Activated CD4-positive, CD25-positive, alpha-beta regulatory T cell treated with anti-CD3 and anti-CD28 coated beads, Interleukin-2, amount 50 U/mL, for 72 hours (primary cell): ENCODE measurements around the gene INO80.
"Not testable (repeated sequence)": the region's sequence is repeated elsewhere in the genome, so short reads cannot be mapped to it uniquely, and the experiment has no call there.

Experiments
- DNase-seq: peaks from one replicate; pipeline ENCODE4 v3.0.0; 2021

The INO80 gene

DNA sequence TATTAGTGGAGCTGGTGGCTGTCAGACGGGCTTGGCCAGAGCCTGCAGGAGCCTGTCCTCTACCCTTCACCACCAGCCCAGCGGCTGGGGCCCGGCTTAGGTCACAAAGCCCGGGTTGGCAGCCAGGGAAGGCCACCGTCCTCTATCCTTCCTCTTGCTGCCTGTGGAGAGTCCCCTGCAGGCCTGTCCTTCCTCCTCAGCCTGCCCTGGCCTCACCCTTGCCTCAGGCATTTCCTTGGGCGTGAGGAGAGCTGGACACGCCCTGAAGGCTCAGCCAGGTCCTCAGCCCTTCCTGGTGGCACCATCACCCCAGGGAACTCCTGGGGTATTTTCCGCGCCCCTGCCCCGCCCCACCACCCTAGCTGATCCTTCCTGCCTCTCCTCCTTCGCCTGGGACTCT lies 155.2 kb downstream of the INO80 start:
- no peak for DNase-seq

GRCh38 chr15:40960151-40960885 lies 155.8 kb downstream of the INO80 start:
- no peak for DNase-seq

DNA sequence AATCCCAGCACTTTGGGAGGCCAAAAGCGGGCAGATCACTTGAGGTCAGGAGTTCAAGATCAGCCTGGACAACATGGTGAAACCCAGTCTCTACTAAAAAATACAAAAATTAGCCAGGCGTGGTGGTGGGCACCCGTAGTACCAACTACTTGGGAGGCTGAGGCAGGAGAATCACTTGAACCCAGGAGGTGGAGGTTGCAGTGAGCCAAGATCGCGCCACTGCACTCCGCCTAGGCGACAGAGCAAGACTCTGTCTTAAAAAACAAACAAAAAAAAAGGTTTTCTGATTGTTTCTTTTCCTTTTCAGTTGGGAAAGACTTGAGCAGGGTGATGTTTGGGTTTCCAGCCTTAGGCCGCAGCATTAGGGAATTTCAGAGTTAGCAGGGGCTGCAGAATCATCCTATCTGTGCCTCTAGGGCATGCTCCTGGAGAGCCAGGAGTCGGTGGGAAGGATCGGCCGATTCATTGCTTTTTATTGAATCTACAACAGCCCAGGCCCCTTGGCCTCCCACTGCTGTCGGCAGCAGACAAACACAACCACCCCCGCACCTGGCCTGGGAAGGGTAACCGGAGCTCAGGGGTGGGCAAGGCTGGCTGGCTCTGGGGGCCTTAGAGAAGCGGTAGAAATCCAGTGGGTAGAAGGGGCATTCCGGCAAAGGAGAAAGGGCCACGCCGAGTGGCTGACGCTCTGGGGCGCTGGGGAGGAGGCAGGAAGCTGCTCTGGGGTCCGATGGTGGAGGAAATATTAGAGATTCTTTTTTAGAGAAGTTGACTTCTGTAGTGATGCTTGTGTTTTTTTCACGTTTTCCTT lies 156.5 kb downstream of the INO80 start:
- DNase-seq: no peak

- no peak for DNase-seq
Measured at GRCh38 chr15:40958723-40959122, 157.4 kb downstream of the INO80 start.

DNA sequence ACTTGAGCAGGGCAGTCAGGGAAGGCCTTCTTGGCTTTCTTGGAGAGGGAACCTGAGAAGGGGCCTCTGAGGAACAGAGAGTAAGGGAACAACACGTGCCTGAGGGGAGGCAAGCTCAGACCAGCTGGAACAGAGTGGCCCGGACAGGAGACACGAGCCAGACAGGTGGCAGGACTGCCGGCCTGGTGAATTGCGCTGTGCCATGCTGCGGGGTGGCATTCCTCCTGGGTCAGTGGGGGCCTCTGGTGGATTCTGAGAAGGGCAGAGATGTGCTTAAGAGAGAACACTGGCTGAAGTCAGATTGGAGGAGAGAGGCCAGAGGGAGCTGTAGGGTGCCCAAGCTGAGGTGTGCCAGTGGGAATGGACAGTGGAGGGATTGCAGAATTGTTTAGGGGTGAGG lies 157.9 kb downstream of the INO80 start:
- no peak for DNase-seq

DNA sequence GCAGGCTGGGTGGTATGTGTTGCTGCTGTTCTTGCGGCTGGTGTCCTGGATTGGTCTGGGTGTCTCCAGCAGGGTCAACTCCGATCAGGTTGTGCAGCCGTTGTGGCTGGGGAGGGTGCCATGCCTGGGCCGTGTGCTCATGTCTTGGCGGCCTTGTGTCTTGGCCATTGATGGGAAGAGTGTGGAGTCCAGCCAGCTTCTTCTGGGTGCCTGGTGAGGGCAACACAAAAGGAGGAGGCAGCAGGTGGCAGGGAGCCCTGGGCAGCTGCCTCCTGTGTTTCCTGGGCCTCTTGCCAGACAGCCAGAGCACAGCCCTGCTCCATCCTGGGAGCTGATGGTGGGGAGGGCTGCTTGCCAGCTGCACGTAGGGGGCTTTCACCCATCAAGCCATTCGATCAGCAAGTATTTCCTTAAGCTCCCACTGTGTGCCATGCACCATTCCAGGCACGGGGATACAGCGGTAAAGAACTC lies 158.5 kb downstream of the INO80 start:
- no peak for DNase-seq

GRCh38 chr15:40957041-40957555 lies 159.0 kb downstream of the INO80 start:
- no peak for DNase-seq

GRCh38 chr15:40956541-40956982 lies 159.5 kb downstream of the INO80 start:
- no peak for DNase-seq

GRCh38 chr15:40955930-40956540 lies 160.0 kb downstream of the INO80 start:
- DNase-seq: no peak

DNA sequence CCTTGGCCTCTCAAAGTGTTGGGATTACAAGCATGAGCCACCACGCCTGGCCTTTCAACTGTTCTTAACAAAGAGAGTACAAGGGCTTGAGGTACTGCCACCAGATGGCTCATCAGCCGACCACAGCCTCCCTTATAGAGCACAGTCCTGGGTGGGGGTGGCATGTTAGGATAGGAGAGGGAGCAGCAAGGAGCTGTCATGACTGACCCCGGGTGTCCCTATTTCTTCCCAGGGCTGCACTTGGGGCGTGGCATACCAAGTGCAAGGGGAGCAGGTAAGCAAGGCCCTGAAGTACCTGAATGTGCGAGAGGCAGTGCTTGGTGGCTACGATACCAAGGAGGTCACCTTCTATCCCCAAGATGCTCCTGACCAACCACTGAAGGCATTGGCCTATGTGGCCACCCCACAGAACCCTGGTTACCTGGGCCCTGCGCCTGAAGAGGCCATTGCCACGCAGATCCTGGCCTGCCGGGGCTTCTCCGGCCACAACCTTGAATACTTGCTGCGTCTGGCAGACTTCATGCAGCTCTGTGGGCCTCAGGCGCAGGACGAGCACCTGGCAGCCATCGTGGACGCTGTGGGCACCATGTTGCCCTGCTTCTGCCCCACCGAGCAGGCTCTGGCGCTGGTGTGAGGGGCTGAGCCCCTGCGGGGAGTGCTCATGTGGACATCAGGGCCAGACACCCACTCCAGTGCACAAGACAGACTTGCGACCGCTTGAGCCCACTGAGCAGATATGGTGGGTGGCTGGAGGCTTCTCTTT lies 160.8 kb downstream of the INO80 start:
- no peak for DNase-seq

DNA sequence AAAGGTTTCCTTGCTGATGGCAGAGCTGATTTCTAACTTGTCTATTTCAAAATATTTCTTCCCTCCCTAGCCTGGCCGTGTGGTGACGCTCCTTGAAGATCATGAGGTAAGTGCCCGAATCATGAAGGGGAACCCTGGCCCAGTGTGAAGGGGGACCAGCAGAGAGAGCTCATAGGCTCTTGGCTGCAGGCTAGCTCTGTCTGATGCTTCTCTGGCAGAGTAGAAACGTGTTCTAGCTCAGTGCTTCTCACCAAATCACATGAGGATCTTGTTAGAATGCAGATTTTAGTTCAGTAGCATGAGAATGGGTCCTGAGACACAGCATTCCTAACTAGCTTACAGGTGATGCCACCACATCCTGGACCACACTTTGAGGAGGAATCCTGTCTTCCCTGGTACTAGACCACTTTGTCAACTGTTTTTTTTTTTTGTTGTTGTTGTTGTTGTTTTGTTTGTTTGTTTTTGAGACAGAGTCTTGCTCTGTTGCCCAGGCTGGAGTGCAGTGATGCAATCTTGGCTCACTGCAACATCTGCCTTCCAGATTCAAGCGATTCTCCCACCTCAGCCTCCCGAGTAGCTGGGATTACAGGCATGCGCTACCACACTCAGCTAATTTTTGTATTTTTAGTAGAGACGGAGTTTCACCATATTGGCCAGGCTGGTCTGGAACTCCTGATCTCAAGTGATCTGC lies 161.8 kb downstream of the INO80 start:
- not testable (repeated sequence) for DNase-seq

GRCh38 chr15:40953713-40954074 lies 162.4 kb downstream of the INO80 start:
- DNase-seq: no peak

DNA sequence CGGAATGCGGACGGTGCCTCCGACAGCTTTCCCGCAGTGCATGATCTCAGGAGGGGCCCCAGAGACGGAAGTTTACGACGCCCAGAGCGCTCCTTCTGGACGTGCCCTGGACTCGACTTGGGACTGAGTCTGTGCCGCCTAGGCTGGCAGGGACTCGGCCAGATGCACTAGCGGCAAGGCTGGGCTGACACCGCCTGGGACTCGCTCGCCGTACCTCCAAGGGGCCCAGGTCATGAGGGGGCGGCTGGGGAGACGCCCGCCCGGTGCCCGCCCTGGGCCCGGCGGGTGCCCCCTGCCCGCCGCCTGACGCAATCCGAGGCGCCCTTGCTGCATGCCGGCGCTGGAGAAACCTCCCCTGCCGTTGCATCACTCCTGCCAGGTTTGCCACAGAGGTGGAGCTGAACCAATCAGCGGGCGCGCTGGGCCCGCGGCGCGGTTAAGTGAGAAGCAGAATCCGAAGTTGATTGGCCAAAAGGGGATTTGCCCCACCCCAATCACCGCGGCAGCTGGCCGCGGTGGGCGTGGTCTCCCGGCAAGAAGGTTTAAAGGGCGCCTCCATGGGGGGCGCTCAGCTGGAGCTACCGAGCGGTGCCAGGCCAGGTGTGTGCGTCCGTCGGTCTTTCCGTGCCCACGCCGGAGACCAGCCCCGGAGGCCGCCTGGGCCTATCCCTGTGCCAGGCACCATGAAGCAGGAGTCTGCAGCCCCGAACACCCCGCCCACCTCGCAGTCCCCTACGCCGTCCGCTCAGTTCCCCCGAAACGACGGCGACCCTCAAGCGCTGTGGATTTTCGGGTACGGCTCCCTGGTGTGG lies 163.0 kb downstream of the INO80 start, which contains the start of gene CHAC1:
Gene CHAC1, plus strand, starts transcription at position 571 of the 812 bp plus-strand sequence. Its CDS starts 113 bp downstream, at position 684.
- DNase-seq: peak; percentile 94

GRCh38 chr15:40952301-40952900 lies 163.7 kb downstream of the INO80 start:
- no peak for DNase-seq

- no peak for DNase-seq
Measured at GRCh38 chr15:40951764-40952163, 164.3 kb downstream of the INO80 start.

DNA sequence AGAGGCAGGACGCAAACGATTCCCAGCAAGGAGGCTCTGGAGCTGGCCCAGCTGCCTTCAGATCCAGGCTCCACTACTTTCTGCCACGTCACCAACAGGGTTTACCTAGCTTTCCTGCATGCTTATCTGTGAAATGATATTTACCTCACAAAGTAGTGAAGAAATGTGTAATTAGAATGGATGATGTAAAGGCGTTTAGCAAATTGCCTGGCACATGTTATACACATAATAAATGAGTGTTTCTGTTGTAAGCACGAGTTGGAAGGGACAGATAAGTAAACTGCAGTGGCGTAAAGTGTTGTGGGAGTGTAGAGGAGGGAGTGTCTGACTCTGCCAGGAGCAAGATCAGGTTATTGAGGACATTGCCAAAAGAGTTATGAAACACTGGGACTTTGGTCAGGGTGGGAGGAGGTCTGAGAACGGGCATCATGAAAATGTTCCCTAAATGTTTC lies 166.3 kb downstream of the INO80 start:
- no peak for DNase-seq

- DNase-seq: no peak
Measured at GRCh38 chr15:40948706-40949473, 167.2 kb downstream of the INO80 start.

GRCh38 chr15:40944510-40945296 lies 171.4 kb downstream of the INO80 start:
- DNase-seq: no peak
